HG03175 (cell line): ENCODE data around the gene FREM1.

Source experiments
- ATAC-seq: cut with Tn5 transposase; IDR thresholded peaks from one replicate; pipeline ENCODE4 v1.9.1; 2021; ENCODE audit warnings: mild to moderate bottlenecking, moderate library complexity; ENCODE audit not compliant: unreplicated experiment

The FREM1 gene

DNA sequence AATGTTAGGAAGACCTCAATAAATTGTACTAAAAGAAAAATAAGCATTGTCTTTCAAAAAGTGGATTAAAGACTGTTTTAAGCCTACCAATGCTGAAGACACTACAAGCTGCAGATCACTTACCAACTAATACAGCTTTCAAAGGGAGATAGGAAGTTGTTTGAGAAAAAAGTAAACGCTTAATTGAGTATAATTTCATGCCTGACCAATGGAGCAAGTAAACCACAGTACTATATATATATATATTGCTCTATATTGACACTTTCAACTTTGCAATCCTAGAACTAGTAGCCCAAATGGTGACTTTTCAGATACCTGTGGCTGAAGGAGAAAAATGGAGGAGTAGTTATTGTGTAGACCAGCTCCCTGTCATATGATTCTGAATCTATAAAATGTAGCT is 85.7 kb downstream of the FREM1 start:
- ATAC-seq: no peak

- no peak for ATAC-seq
Measured at GRCh38 chr9:14823800-14824199, 86.4 kb downstream of the FREM1 start.

- ATAC-seq: no peak
Measured at GRCh38 chr9:14822666-14823065, 87.6 kb downstream of the FREM1 start.

DNA sequence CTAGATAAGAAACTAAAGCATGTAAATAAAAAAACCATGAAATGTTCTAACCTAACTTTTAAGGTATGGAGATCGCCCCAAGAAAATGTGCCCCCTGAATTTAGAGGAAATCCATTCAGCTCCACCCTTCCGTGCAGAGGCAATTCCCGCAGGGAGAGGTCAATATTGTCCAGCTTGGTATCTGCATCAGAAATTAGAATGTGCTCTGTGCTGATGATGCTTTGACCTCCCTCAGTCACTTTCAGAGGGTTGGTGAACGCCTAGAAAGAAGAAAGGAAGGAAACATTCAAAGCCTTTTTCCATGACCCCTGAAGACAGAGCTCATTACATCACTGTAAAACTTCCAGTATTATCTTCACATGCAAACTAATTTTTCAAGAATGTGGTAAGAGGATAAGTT is 91.0 kb downstream of the FREM1 start:
- ATAC-seq: no peak

GRCh38 chr9:14814249-14814628 is 96.0 kb downstream of the FREM1 start:
- no peak for ATAC-seq

- ATAC-seq: no peak
Measured at GRCh38 chr9:14813336-14814248, 96.6 kb downstream of the FREM1 start.

DNA sequence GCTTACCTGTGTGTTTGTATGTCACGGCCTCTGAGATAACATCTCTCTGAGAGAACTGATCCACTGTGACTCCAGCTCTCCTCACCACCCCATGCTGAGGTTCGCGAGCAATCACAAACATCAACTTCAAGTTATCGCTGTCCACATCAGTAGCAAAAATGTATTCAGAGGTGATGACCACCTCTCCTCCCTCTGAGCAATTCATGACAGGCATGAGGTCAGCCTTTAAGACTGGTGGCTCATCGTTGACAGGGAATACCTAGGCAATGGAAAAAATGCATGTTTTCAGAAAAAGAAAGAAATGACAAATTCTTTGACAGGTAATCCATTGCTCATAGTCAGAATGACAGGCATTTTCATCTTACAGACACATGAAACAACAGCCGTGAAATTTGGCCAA is 97.4 kb downstream of the FREM1 start:
- no peak for ATAC-seq

GRCh38 chr9:14811844-14812243 is 98.4 kb downstream of the FREM1 start:
- no peak for ATAC-seq

- no peak for ATAC-seq
Measured at GRCh38 chr9:14806941-14807520, 103.2 kb downstream of the FREM1 start.

- no peak for ATAC-seq
Measured at GRCh38 chr9:14799030-14799429, 111.2 kb downstream of the FREM1 start.

- no peak for ATAC-seq
Measured at GRCh38 chr9:14797435-14797834, 112.8 kb downstream of the FREM1 start.

- no peak for ATAC-seq
Measured at GRCh38 chr9:14793389-14793788, 116.8 kb downstream of the FREM1 start.

GRCh38 chr9:14790628-14791027 is 119.6 kb downstream of the FREM1 start:
- no peak for ATAC-seq

DNA sequence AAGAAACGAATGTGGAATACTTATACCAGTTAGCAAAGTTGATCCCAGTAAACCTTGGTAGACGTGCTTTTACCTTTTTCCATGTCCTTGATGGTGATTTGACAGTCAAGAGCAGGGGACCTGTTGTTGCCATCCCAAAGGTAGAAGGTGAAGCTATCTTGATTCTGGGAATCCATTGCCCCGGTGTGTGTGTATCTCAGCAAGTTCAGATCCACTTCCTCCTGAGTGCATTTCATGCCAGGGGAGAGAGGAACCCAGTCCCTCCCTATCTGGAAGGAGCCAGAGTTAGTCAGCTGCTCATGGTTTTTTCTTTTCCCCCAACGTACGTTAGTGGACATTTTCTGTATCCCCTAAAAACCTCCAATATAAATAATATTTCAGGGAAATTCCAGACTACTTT is 121.4 kb downstream of the FREM1 start:
- ATAC-seq: no peak

- ATAC-seq: no peak
Measured at GRCh38 chr9:14783358-14783757, 126.9 kb downstream of the FREM1 start.

GRCh38 chr9:14782286-14783051 is 127.8 kb downstream of the FREM1 start:
- no peak for ATAC-seq

- no peak for ATAC-seq
Measured at GRCh38 chr9:14780693-14781092, 129.5 kb downstream of the FREM1 start.

GRCh38 chr9:14780251-14780650 is 130.0 kb downstream of the FREM1 start:
- ATAC-seq: no peak

DNA sequence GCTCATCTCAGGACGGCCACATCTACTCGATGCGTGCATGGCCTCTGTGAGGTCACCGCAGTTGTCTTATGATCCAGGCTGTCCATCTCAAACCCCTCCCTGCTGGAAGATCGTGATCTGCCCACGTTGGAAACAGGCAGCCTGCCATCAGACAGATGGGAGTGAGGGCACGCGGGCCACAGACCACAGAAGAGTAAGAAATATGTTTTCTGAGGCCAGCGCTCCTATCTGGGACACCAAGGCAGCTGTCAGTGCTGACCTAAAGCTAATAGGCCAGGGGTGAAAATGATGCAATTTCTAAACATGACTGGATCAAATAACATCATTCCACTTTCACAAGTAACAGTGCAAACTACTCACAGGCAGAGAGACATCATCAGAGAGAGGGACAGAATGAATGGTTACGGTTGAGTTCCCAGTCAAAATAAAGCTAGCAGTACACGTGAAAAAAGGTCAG is 130.6 kb downstream of the FREM1 start:
- no peak for ATAC-seq

GRCh38 chr9:14778565-14778964 is 131.7 kb downstream of the FREM1 start:
- no peak for ATAC-seq

- ATAC-seq: no peak
Measured at GRCh38 chr9:14775917-14776316, 134.3 kb downstream of the FREM1 start.

DNA sequence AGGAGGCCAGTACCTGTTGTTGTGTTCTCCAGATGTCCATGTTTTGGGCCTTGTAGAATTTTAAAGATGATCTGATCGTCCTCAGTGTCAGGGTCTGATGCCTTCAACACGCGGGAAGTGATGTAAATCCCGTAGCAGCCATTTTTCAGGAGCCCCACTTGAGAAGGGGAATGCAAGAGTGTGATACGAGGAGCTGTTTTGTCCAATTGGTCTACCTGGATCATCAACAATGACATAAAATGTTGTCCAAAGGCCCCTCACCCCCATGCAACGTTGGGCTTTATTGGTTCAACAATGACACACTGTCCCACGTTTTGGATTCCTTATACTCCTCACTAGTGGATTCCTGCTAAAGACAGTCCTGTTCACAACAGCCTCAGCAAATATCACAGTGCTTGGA is 139.6 kb downstream of the FREM1 start:
- no peak for ATAC-seq
